CD14-positive monocyte (primary cell): ENCODE results near the gene CNTNAP5. TPM values are rescaled to one million over a fixed set of nuclear protein-coding genes. Genes with fewer than 3 reads are reported as not detected.

Source experiments
- DNase-seq, 3 donors: peaks; one replicate each; pipeline ENCODE4 v3.0.0-alpha.2; 2011 to 2022
- H2AFZ ChIP-seq: 2 replicates; pipeline ENCODE4 v1.6.0; 2012; ENCODE audit warnings: mild to moderate bottlenecking, low read depth, low read length, inconsistent platforms; ENCODE audit not compliant: insufficient read depth, poor library complexity, severe bottlenecking
- H3K27ac ChIP-seq, 2 donors: 1 replicate in 1 of 2; 2 replicates in 1 of 2; pipeline ENCODE4 v1.5.1; 2012 to 2013; ENCODE audit warnings: low read length in 2 of 2, control low read depth in 1 of 2, inconsistent platforms in 1 of 2, low read depth in 1 of 2, mild to moderate bottlenecking in 1 of 2
- H3K27me3 ChIP-seq, 2 donors: one replicate each; pipeline versions ENCODE4 v1.6.0 to v1.6.1; 2011 to 2013; ENCODE audit warnings: low read length in 2 of 2; ENCODE audit not compliant: control insufficient read depth in 2 of 2, insufficient read depth in 2 of 2
- H3K36me3 ChIP-seq, 2 donors: replicated peaks in 1 of 2; 1 replicate in 1 of 2; 2 replicates in 1 of 2; pipeline versions ENCODE4 v1.5.1 to v1.6.1; 2012 to 2013; ENCODE audit warnings: low read length in 2 of 2, control low read depth in 1 of 2, inconsistent platforms in 1 of 2, mild to moderate bottlenecking in 1 of 2; ENCODE audit not compliant: insufficient read depth in 2 of 2, control insufficient read depth in 1 of 2
- H3K4me1 ChIP-seq, 2 donors: 1 replicate in 1 of 2; 2 replicates in 1 of 2; pipeline versions ENCODE4 v1.5.1 to v1.6.1; 2012 to 2013; ENCODE audit warnings: low read length in 2 of 2, control low read depth in 1 of 2, inconsistent platforms in 1 of 2, mild to moderate bottlenecking in 1 of 2, moderate library complexity in 1 of 2; ENCODE audit not compliant: insufficient read depth in 2 of 2, control insufficient read depth in 1 of 2
- H3K4me2 ChIP-seq: replicated peaks from 2 replicates; pipeline ENCODE3; 2012; ENCODE audit warnings: low read length, moderate library complexity, mild to moderate bottlenecking; ENCODE audit not compliant: poor library complexity, severe bottlenecking; ENCODE audit errors: extremely low read depth
- H3K4me3 ChIP-seq, 3 experiments: fragments of 200-600 bp in 1 of 3; sonication (generic) in 1 of 3; replicated peaks in 1 of 3; 1 replicate in 2 of 3; 2 replicates in 1 of 3; pipeline ENCODE4 v1.5.1; 2011 to 2013; ENCODE audit warnings: low read length in 3 of 3, mild to moderate bottlenecking in 3 of 3, control low read depth in 2 of 3, low read depth in 2 of 3, inconsistent platforms in 1 of 3, moderate library complexity in 1 of 3
- H3K79me2 ChIP-seq: 2 replicates; pipeline ENCODE4 v1.6.0; 2012; ENCODE audit warnings: mild to moderate bottlenecking, control low read depth, inconsistent platforms, low read length, moderate library complexity; ENCODE audit not compliant: insufficient read depth
- H3K9ac ChIP-seq: 2 replicates; pipeline ENCODE4 v1.6.0; 2017; ENCODE audit warnings: low read length, mild to moderate bottlenecking; ENCODE audit not compliant: insufficient read depth, poor library complexity, severe bottlenecking
- H3K9me3 ChIP-seq, 2 donors: replicated peaks in 1 of 2; 1 replicate in 1 of 2; 2 replicates in 1 of 2; pipeline versions ENCODE4 v1.5.1 to v1.6.1; 2012 to 2013; ENCODE audit warnings: low read length in 2 of 2, control low read depth in 1 of 2; ENCODE audit not compliant: control insufficient read depth in 1 of 2, insufficient read depth in 1 of 2
- H4K20me1 ChIP-seq: 2 replicates; pipeline ENCODE4 v1.6.0; 2012; ENCODE audit warnings: mild to moderate bottlenecking, low read length, control low read depth, moderate library complexity; ENCODE audit not compliant: insufficient read depth
- H3K27ac Mint-ChIP-seq, 7 donors: one replicate each; pipeline ENCODE4 v1.8.0; 2020; ENCODE audit warnings: mild to moderate bottlenecking in 7 of 7, mixed read lengths in 7 of 7, moderate library complexity in 6 of 7, inconsistent platforms in 2 of 7
- H3K27me3 Mint-ChIP-seq, 3 donors: one replicate each; pipeline ENCODE4 v1.8.0; 2021 to 2022; ENCODE audit warnings: low read depth in 3 of 3, mild to moderate bottlenecking in 3 of 3, mixed read lengths in 3 of 3, moderate library complexity in 3 of 3, inconsistent platforms in 1 of 3
- H3K36me3 Mint-ChIP-seq, 2 donors: one replicate each; pipeline ENCODE4 v1.8.0; 2020; ENCODE audit warnings: mixed read lengths in 2 of 2, inconsistent platforms in 1 of 2, mild to moderate bottlenecking in 1 of 2
- H3K4me1 Mint-ChIP-seq: one replicate; pipeline ENCODE4 v1.8.0; 2020; ENCODE audit warnings: mild to moderate bottlenecking, mixed read lengths
- H3K4me3 Mint-ChIP-seq, 2 donors: one replicate each; pipeline ENCODE4 v1.8.0; 2020; ENCODE audit warnings: mild to moderate bottlenecking in 2 of 2, mixed read lengths in 2 of 2, moderate library complexity in 1 of 2
- H3K9me3 Mint-ChIP-seq, 7 donors: one replicate each; pipeline ENCODE4 v1.8.0; 2020 to 2022; ENCODE audit warnings: mixed read lengths in 7 of 7, mild to moderate bottlenecking in 6 of 7, moderate library complexity in 6 of 7, inconsistent platforms in 2 of 7
- CTCF ChIP-seq: fragments of 200-600 bp; IDR thresholded peaks from one replicate; pipeline ENCODE4 v1.8.0; 2022; ENCODE audit warnings: antibody characterized with exemption, mild to moderate bottlenecking
- WGBS: methylation state at CpG from one replicate; pipeline ENCODE4 v1.1.5; 2013; ENCODE audit warnings: missing lambda C conversion rate; ENCODE audit not compliant: insufficient coverage; 5-methylcytosine and 5-hydroxymethylcytosine counted together
- intact Hi-C, 2 donors: fragments of 100-400 bp; cut with micrococcal nuclease; formaldehyde crosslinking; loops; one replicate each; pipeline versions ENCODE4 v1.15.0 to v1.15.1; 2023
- polyA plus RNA-seq, 3 donors: library from polyadenylated mRNA; depleted of rRNA in 1 of 3; unstranded in 2 of 3; stranded (reverse) in 1 of 3; fragments of 300-500 nt in 2 of 3; fragments of >200 nt in 1 of 3; fragmentation: Illumina TruSeq in 2 of 3; gene quantifications; 1 replicate in 2 of 3; 2 replicates in 1 of 3; pipeline ENCODE4 v1.2.3, GENCODE V29; 2012 to 2021

Gene CNTNAP5
- polyA plus RNA-seq, 3 donors, result not detected

GRCh38 chr2:124333784-124334183 lies 308.7 kb downstream of the CNTNAP5 start:
- Mint-ChIP-seq H3K4me1 (no peaks in the 10 kb centered on the region), H3K4me3 (no peak overlapping the region), H3K9me3 (peaks cover 0 to 4% (median 2%) of the 10 kb centered on the region in 7 donors), H3K27ac (no peak overlapping the region), H3K36me3 (no peaks in the 10 kb centered on the region), H3K27me3 (peaks cover 0 to 1% (median under 1%) of the 10 kb centered on the region in 3 donors)
- H3K27ac ChIP-seq, result no peak overlapping the region
- no peaks in the 10 kb centered on the region for H3K4me1 ChIP-seq
- no peak overlapping the region for H3K4me3 ChIP-seq
- H3K9ac ChIP-seq, result no peak overlapping the region
- no peaks in the 10 kb centered on the region for H3K36me3 ChIP-seq
- H3K9me3 ChIP-seq, result no peaks in the 10 kb centered on the region
- no peak overlapping the region for H2AFZ ChIP-seq
- intact Hi-C loops, result no loop called here
- no peak for DNase-seq
- H3K27me3 ChIP-seq, result no peaks in the 10 kb centered on the region
- WGBS, result 78% methylated on average over 4 of the region's 4 CpGs
- TF ChIP-seq CTCF, result no peak
- H4K20me1 ChIP-seq, result no peaks in the 10 kb centered on the region
- no peak overlapping the region for H3K4me2 ChIP-seq
- no peaks in the 10 kb centered on the region for H3K79me2 ChIP-seq

GRCh38 chr2:124335058-124335457 lies 310.0 kb downstream of the CNTNAP5 start:
- DNase-seq, result no peak
- intact Hi-C loops, result no loop called here
- Mint-ChIP-seq H3K36me3 (no peaks in the 10 kb centered on the region), H3K4me1 (no peaks in the 10 kb centered on the region), H3K4me3 (no peak overlapping the region), H3K27ac (no peak overlapping the region), H3K9me3 (peaks cover 0 to 6% (median 3%) of the 10 kb centered on the region in 7 donors), H3K27me3 (peaks cover 0 to 1% (median 0%) of the 10 kb centered on the region in 3 donors)
- Histone ChIP-seq H2AFZ (no peak overlapping the region), H3K9ac (no peak overlapping the region), H3K27ac (no peak overlapping the region), H3K36me3 (no peaks in the 10 kb centered on the region), H3K27me3 (no peaks in the 10 kb centered on the region), H3K4me3 (no peak overlapping the region), H3K4me1 (no peaks in the 10 kb centered on the region), H3K79me2 (no peaks in the 10 kb centered on the region), H3K9me3 (no peaks in the 10 kb centered on the region), H4K20me1 (no peaks in the 10 kb centered on the region), H3K4me2 (no peak overlapping the region)
- TF ChIP-seq CTCF, result no peak
- no CpG with 5 or more reads among the region's 2 CpGs for WGBS
